Right hindlimb (tissue), 1 donor: ENCODE measurements around the gene OMA1.
"Not testable (repeated sequence)": the region's sequence is repeated elsewhere in the genome, so short reads cannot be mapped to it uniquely, and the experiment has no call there.

Experiments
- DNase-seq: peaks from one replicate; pipeline ENCODE4 v3.0.0-alpha.2; 2018

Gene OMA1

DNA sequence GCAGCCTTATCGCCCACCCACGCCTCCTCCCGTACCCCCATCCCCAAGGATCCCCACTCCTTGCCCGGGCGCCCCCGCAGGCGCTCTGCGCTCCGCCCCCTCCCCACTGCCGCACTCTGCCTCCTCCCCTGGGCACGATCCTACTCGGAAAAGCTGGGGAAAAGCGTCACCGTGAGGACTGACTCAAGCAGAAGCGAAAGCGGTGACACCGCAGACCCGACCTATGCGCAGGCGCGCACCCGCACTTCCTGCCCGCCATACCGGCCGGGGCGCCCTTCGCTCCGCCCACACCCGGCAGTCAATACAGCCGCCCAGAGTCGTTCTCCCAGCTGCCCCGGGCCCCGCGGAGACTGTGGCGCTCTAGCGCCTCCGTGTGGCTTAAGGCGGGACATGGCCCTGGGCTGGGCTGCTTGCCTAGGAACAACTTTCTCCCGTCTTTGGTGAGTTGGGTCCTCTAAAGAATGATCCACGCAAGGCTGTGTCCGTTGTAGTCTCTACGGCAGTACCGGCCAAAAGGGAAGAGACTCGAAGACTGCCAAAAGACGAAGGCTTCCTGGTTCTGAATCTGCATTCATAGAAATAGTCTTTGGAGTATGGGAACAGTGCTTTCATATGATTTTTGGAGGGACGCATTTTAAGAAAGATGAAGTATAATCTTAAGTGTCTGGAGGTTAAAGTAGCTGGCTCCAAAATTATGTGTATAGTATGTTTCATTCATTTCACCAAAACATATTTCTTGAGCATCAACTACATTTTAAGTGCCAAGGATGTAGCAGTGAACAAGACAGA, at the start of gene OMA1:
Gene OMA1, minus strand, starts transcription at position 207 of the 789 bp plus-strand sequence. CDS start 7,432 bp downstream, outside the sequence.
- peak; percentile 98 for DNase-seq

GRCh38 chr1:58594546-58594945, 48.0 kb upstream of the OMA1 start:
- no peak for DNase-seq

DNA sequence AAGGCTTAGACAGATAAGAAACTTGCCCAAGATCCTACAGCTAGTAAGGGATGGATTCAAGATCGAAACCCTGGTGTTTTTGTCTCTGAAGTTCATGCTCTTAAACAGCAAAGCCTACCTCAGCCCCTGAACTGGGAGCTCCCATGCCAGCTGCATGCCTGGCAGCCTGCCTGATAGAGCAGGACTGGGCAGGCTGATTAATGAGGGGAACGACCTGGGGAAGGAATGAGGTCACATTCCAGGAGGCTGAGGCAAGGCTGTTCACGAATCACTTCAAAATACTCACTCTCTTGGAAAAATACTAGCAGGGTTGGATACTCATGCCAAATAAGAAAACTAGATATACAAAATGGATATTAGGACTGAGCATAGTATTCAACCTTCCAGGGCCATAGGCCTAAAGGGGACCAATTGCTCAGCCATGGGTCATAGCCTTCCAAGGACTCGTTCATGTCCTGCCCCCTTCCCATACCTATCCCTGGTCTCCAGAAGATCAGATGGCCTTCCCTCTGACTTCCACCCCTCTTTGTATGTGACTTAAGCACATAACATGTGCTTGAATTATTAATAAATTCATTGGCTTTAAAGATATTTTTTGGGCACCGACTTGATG, 46.1 kb upstream of the OMA1 start:
- peak; percentile 47 for DNase-seq

GRCh38 chr1:58591806-58592205, 45.3 kb upstream of the OMA1 start:
- DNase-seq = no peak

DNA sequence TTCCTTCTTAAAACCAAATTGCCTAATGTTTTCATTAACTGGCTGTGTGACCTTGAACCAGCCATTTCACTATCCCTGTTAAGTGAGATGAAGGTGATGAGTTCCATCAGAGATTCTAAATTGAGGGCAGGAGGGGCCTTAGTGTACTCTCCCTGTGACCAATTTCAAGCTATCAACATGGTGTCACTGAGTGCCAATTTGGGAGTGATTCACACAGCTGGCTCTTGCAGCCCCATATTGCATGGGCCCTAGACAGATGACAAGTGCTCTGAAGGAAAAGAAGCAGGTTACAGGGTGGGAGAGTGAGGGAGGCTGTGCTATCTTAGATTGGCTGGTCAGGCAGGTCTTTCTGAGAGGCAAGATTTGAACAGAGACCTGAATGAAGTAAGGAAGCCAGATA, 43.5 kb upstream of the OMA1 start:
- DNase-seq = no peak

DNA sequence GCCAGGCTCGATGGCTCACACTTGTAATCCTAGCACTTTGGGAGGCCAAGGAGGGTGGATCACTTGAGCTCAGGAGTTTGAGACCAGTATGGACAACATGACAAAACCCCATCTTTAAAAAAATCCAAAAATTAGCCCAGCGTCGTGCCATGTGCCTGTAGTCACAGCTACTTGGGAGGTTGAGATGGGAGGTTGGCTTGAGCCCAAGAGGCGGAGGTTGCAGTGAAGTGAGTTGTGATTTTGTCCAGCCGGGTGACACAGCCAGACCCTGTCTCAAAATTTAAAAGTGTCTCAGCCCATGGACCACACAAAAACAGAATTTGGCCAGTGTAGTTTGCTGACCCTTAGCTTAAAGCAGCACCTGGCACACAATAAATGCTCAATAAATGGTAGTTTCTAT, 41.9 kb upstream of the OMA1 start:
- DNase-seq = no peak

GRCh38 chr1:58587667-58588066, 41.1 kb upstream of the OMA1 start:
- no peak for DNase-seq

GRCh38 chr1:58586271-58586670, 39.7 kb upstream of the OMA1 start:
- no peak for DNase-seq

DNA sequence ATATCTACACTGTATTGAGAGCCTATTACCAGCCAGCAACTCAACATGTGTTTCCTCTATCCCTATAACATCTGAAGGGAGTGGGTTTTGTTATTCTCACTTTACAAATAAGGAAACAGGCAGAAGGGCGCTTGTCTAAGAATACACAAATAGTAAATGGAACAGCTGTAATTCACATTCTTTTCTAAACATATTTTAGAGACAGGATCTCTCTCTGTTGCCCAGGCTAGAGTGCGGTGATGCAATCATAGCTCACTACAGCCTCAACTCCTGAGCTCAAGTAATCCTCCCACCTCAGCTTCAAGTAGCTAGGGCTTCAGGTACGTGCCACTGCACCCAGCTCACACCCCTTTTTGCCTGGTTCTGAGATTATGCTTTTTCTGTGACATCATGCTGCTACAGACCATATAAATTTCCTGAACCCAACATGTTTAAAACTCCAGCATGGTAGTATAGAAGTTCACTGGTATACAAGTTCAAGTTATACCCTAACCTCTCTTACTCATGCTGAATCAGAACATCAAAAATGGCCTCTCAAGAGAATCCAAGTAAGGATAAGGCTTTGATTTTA, 39.1 kb upstream of the OMA1 start:
- no peak for DNase-seq

DNA sequence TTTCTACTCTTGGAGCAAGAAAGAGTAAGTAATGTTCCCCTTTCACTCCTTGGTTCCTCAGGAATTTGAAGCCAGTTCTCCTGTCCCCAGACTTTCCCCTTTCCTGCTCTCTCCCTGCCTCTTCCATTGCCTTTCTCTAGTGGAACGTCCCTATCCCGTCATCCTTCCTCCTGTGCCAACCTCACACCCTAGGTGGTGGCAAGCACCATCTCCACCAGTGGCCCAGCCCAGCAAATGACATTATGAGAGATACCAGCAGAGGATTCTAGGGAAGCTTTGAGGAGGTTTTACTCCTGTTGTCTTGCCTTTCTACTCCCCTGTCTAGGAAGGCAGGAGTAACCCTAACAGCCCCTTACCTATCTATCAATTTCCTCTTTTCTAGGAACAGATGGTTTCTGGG, 38.6 kb upstream of the OMA1 start:
- DNase-seq = no peak

DNA sequence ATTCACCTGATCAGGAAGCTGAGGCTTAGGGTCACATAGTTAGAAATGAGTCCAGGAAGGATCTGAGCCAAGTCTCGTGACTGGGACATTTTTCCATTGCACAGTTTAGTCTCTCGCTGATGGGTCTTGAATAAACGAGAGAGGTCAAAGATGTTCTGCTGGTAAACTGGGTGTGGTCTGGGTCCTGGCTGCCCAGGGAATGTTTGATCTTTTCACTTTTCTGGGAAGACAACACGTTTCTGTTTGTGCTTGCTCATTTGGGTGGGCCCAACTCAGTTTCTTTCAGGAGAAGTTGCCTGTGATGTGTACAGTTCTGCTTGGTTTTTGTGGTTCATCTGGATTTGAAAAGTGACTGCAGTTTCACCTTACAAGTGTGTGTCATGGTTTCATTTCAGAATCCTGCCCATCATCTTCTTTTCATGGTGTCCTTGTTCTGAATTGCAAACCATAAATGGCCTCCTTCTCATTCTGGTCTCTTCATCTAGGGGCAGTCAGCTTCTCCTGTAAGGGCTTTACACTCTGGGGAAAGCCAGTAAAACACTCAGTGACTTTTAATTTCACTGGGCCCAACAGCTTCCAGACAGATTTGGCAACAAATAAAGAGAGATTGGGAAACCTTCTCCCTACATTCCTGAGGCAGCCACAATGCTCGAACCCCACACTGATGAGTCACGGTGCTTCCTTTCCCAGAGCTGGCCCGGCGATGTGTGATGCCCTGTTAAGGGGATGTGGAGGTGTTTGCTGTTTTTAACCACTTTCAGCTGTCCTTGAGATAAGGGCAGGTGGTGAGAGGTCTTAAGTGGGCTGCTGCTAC, 37.8 kb upstream of the OMA1 start:
- no peak for DNase-seq

DNA sequence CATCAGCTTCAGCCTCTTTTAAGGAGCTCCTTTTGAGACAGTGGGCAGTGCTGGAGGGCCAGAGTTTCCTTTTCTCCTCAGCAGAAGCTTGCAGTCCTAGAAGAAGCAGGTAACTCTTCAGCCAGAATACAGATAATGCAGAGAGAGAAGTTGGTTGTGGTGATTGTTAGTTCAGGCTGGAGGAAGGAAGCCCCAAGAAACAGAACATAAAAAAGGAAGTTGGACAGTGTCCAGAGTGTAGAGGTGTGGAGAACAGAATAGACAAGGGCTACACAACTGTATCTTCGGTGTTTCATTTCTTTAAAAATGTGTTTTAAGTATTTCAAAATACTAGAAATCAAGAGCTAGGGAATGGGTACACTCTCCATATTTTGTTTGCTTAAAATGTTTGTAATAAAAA, 37.0 kb upstream of the OMA1 start:
- no peak for DNase-seq

GRCh38 chr1:58582143-58582542, 35.6 kb upstream of the OMA1 start:
- not testable (repeated sequence) for DNase-seq

DNA sequence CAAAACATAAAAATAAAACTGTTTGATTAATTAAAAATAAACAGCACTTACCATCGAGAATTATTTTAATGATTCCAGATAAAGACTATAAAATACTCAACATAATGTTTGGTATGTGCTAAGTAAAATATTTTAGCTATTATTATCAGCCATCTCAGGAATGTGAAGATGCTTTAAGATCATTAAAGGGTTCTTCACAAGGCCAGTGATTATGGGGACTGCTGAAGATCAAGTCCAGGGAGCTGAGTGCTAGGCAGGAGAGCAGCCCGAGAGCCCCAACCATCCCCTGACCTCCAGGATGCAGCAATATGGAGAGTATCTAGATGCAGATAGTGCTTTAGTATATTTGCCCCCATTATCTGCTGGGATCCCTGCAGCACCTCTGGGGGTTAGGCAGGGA, 35.1 kb upstream of the OMA1 start:
- DNase-seq = no peak

GRCh38 chr1:58580186-58580585, 33.7 kb upstream of the OMA1 start:
- DNase-seq = no peak

- DNase-seq = no peak
Observed at GRCh38 chr1:58577654-58578030, 31.1 kb upstream of the OMA1 start.

- DNase-seq = no peak
Observed at GRCh38 chr1:58576727-58577653, 30.5 kb upstream of the OMA1 start, which contains the start of gene TACSTD2. TSS of gene TACSTD2 (minus strand) at chr1:58577252. CDS start at chr1:58577156, 96 bp downstream.

DNA sequence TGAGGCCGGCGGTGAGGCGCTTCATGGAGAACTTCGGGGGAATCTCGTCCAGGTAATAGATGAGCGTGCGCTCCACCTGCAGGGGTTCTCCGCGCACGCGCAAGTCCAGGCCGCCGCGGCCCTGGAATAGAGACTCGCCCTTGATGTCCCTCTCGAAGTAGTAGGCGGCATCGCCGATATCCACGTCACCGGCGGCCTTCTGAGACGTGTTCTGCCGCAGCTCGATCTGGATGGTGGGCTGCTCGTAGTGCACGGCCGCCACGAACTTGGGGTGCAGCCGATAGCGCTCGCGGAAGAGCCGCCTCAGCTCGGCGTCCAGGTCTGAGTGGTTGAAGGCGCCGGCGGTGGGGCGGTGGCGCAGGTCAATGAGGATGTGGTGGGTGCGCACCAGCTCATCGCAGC, 29.8 kb upstream of the OMA1 start:
- no peak for DNase-seq

- no peak for DNase-seq
Observed at GRCh38 chr1:58575551-58576324, 29.2 kb upstream of the OMA1 start.

DNA sequence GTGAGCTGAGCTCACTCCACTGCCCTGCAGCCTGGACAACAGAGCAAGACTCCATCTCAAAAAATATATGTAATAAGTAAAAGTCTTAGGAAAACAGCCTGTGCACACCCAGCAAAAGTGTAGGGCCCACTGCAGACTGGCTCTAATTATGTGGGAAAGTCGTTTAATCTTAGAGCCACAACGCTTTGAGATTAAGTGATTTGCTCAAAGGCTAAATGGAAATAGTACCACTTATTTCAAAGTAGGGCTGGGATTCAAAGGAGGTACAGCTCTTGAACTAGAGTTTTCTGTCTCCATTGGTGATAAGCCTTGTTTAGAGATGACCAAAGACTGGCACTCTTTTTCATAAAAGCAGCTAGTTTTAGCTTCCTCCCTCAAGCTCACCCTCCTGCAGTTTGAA, 28.3 kb upstream of the OMA1 start:
- no peak for DNase-seq
